ENCODE measurements around the gene NCLN. TPM values are rescaled to one million over a fixed set of nuclear protein-coding genes. Genes with fewer than 3 reads are reported as not detected.

Gene NCLN
- total and polyA plus RNA-seq, 7 donors, result 15.4 to 86.1 (median 36.4) TPM

DNA sequence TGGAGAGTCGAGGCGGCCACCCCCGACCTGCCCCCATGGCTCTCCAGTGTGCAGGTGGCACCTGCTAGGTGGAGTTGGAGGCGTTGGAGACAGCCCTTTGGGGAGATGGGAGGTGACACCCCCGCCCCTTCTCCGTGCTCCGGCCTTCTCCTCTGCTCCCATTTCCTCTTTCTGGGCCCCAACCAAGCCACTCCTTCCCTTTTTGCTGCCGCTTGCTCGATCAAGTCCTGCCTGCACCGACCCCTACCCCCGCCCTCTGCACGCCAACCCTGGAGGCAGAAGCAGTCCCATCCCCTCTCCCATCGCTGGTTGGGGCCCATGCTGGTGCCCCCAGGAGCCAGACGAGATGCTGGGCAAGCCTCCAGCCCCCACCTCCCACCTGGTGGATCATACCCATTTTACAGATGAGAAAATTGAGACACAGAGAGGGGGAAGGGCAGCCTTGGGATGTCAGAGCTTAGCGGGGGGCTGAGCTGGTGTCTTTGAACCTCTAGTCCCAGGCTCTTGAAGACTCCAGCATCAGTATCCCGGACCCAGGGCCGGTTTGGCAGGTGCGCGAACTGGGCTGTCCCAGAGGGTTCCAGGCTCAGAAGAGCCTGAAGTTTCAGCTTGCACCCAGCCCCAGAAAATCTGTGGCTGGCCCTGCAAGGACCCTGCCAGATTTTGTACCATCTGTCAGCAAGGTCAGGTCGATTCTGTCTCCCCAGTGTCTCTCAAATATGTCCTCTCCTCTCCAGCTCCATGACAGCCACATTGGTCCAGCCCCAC, 39.6 kb upstream of the NCLN start:
- WGBS, 3 donors, result 64 to 69% (median 65%) methylated on average over 19 to 20 of the region's 20 CpGs
- ATAC-seq (no peak), DNase-seq (no peak)

DNA sequence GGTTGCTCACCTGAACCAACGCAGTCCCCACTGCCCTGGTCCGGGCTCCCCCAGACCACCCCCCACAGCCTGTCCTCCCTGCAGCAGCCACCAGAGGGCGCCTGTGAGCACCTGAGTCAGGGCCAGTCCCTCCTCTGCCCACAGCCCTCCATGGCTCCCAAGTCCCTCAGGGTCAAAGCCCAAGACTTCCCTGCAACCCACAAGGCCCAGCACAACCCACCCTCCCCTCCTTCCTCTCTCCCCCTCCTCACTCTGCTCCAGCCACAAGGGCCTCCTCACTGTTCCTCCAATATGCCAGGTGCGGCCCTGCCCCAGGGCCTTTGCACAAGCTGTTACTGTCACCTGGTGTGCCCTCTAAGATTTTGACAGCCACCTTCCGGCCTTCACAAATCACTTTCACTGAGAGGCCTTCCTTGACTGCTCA, 39.0 kb upstream of the NCLN start:
- Histone ChIP-seq H3K9me3 (no peaks in the 10 kb centered on the region), H3K4me3 (no peak overlapping the region), H3K27me3 (ENCODE audit: insufficient read depth in 3 of 3, low read length in 2 of 3) (peaks cover 0 to 14% (median 4%) of the 10 kb centered on the region in 3 donors), H3K36me3 (ENCODE audit: insufficient read depth in 1 of 2, low read depth in 1 of 2) (no peaks in the 10 kb centered on the region), H3K27ac (no peak overlapping the region), H3K4me1 (no peaks in the 10 kb centered on the region)
- TF ChIP-seq CTCF (IDR thresholded peaks at IDR 0.05), result peak; percentile 50
- intact Hi-C loops (cut with DNase I), result no loop called here
- DNase-seq (no peak), ATAC-seq (no peak)
- WGBS, 3 donors, result 56 to 63% (median 58%) methylated on average over 5 of the region's 5 CpGs

More for the DNA sequence above, 39.6 kb upstream of the NCLN start:
- H3K27me3 ChIP-seq (ENCODE audit: insufficient read depth in 3 of 3, low read length in 2 of 3), result peaks cover 0 to 10% (median 4%) of the 10 kb centered on the region in 3 donors
- H3K36me3 ChIP-seq (ENCODE audit: insufficient read depth in 1 of 2, low read depth in 1 of 2), result no peaks in the 10 kb centered on the region
- no peaks in the 10 kb centered on the region for H3K9me3 ChIP-seq
- no peaks in the 10 kb centered on the region for H3K4me1 ChIP-seq
- intact Hi-C loops (cut with DNase I), result no loop called here
- no peak for TF ChIP-seq CTCF (IDR thresholded peaks at IDR 0.05)
- H3K27ac ChIP-seq, result no peak overlapping the region
- H3K4me3 ChIP-seq, result no peak overlapping the region

DNA sequence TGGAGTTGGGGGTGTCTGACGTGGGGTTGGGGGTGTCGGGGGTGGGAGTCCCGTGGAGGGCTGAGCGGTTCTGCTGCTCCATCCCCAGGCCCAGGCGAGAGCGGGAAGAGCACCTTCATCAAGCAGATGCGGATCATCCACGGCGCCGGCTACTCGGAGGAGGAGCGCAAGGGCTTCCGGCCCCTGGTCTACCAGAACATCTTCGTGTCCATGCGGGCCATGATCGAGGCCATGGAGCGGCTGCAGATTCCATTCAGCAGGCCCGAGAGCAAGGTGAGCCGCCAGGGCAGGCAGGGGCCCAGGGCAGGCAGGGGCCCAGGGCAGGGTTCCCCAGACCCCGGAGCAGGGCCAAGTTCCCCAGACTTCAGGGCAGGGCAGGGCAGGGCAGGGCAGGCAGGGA, 37.2 kb upstream of the NCLN start:
- ATAC-seq (no peak), DNase-seq (no peak)
- intact Hi-C loops (cut with DNase I), result no loop called here
- no peak overlapping the region for H3K27ac ChIP-seq
- H3K36me3 ChIP-seq (ENCODE audit: insufficient read depth in 1 of 2, low read depth in 1 of 2), result no peaks in the 10 kb centered on the region
- no peaks in the 10 kb centered on the region for H3K9me3 ChIP-seq
- no peaks in the 10 kb centered on the region for H3K4me1 ChIP-seq
- H3K27me3 ChIP-seq (ENCODE audit: insufficient read depth in 3 of 3, low read length in 2 of 3), result peaks cover 0 to 18% (median 4%) of the 10 kb centered on the region in 3 donors
- 79 to 82% (median 80%) methylated on average over 20 of the region's 20 CpGs for WGBS, 3 donors
- TF ChIP-seq CTCF (IDR thresholded peaks at IDR 0.05), result no peak
- H3K4me3 ChIP-seq, result no peak overlapping the region

DNA sequence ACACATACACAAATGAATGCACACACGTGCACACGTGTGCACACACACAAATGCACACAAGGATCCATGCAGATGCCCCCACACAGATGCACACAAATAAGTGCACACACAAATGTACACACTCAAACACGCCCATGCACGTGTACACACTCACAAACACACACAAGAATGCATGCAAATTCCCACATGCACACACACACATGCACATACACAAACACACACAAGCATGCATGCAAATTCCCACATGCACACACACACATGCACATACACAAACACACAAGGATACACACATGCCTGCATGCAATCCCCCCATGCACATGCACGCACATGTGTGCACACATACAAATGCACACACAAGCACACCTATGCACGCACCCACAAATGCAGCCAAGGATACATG, 36.6 kb upstream of the NCLN start:
- no peak for ATAC-seq
- intact Hi-C loops (cut with DNase I), result no loop called here
- 88 to 93% (median 89%) methylated on average over 6 of the region's 6 CpGs for WGBS, 3 donors
- Histone ChIP-seq H3K9me3 (no peaks in the 10 kb centered on the region), H3K27me3 (ENCODE audit: insufficient read depth in 3 of 3, low read length in 2 of 3) (peaks cover 0 to 18% (median 4%) of the 10 kb centered on the region in 3 donors), H3K4me3 (no peak overlapping the region), H3K36me3 (ENCODE audit: insufficient read depth in 1 of 2, low read depth in 1 of 2) (no peaks in the 10 kb centered on the region), H3K27ac (no peak overlapping the region), H3K4me1 (no peaks in the 10 kb centered on the region)
- no peak for TF ChIP-seq CTCF (IDR thresholded peaks at IDR 0.05)
- no peak for DNase-seq

Measured in psoas muscle (tissue), 8 donors.